Suprapubic skin (tissue), 4 donors: ENCODE measurements around the gene TANC2.

Experiments used
- CTCF ChIP-seq, 2 donors: fragments of 200-600 bp in 1 of 2; fragments of 450-650 bp in 1 of 2; sonication (generic) in 1 of 2; IDR thresholded peaks; one replicate each; pipeline ENCODE4 v1.5.1; 2016 to 2019; ENCODE audit warnings: antibody characterized with exemption in 2 of 2, mild to moderate bottlenecking in 1 of 2, moderate library complexity in 1 of 2
- EP300 ChIP-seq: sonication (generic); formaldehyde crosslinking; IDR thresholded peaks from one replicate; pipeline ENCODE4 v1.6.1; 2017; ENCODE audit warnings: antibody characterized with exemption
- POLR2A ChIP-seq, 2 donors: fragments of 450-650 bp; IDR thresholded peaks; one replicate each; pipeline ENCODE4 v1.6.1; 2017; ENCODE audit warnings: antibody characterized with exemption in 2 of 2, mild to moderate bottlenecking in 2 of 2, moderate library complexity in 2 of 2
- POLR2AphosphoS5 ChIP-seq, 3 donors: sonication (generic); formaldehyde crosslinking; IDR thresholded peaks; one replicate each; pipeline ENCODE4 v1.6.1; 2017; ENCODE audit warnings: antibody characterized with exemption in 3 of 3

GRCh38 chr17:62955841-62956352 lies 10.1 kb upstream of the TANC2 start:
- TF ChIP-seq EP300 (no peak), CTCF (IDR thresholded peaks at IDR 0.05) (no peak), POLR2A (IDR thresholded peaks at IDR 0.05) (no peak), POLR2AphosphoS5 (IDR thresholded peaks at IDR 0.05) (no peak)
